ACHN (cell line): ENCODE results near the gene EXD3.

Experiments
- DNase-seq: peaks from one replicate; pipeline ENCODE4 v3.0.0-alpha.2; 2015
- in situ Hi-C: cut with HindIII; loops from 2 replicates; pipeline ENCODE4 v1.10.0; 2017; ENCODE audit warnings: low sequenced_read_pairs, low pct_ligation_motif_present, low pct_unique_long_range_greater_than_20kb

EXD3 gene

DNA sequence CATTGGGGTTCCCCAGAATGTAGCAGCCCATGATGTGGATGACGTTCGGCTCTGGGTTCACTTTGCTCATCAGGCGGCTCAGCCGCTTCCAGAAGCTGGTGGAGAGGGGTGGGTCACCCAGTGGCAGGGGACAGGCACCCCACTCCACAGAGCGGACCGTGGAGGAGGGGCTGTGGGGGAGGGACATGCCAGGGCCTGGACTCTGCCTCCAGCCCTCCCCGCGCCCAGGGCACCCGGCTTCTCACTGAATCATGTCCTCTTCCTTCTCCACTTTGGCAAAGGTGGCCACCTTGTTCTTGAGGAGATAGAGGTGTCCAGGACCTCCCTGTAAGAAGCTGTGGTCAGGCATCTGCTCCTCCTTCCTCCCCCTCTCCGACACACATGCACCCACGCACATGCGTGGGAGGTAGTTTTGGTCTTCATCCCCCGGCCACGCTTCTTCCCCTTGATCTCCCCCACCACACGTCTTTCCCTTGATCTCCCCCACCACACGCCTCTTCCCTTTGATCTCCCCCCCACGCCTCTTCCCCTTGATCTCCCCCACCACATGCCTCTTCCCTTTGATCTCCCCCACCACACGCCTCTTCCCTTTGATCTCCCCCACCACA lies 27.1 kb upstream of the EXD3 start:
- in situ Hi-C loops: no loop called here

DNA sequence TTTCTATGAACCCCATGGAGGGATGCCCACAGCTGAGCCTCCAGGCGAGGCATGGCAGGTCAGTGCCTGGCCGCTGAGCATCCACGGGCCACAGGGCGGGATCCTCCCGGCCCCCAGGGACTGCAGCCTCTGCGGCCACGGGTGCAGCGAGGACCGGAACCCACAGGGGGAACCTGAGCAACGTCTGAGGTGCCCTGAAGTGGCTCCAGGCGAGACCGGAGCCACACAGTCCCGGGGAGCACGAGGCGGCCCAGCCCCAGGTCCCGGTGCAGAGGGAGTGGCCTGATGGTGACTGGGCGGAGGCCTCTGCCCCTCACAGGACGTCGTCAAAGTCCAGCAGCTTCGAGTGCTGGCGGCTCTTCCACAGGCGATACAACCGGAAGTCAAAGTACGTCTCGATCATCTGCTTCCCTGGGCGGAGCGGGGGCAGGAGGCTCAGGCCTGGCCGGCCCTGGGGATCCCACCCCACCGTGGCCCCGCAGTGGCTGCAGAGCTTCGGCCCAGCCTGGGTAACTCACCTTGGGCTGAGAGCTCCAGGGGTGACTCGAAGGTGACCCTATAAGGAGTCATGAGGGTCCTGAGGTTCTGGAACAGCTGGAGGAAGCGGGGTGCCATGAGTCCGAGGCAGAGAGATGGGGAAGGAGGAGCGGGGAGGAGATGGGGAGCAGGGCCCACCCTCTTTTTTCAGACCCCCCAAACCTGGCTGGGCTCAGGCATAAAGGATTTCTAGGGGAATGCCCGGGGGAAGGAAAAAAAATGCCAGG lies 26.3 kb upstream of the EXD3 start:
- in situ Hi-C loops: no loop called here

More for the DNA sequence above, 27.1 kb upstream of the EXD3 start:
- DNase-seq: no peak

DNA sequence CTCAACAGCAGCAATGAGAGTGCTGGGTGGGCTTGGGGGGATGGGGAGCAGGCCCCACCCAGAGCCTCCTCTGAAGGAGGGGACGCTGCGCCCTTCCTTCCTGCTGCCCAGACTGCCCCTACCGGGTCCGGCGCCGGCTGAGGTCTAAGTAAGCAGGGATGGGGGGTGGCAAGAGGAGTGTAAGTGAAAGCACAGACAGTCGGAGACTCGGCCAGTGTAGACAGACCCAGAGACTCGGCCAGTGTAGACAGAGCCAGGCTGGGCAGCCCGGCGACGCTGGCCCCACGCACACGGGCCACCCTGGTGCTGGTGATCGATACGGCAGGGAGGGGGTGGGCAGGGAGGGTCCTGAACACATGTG lies 25.6 kb upstream of the EXD3 start:
- in situ Hi-C loops: no loop called here

More for the DNA sequence above, 26.3 kb upstream of the EXD3 start:
- DNase-seq: no peak

GRCh38 chr9:137447722-137448601 lies 25.0 kb upstream of the EXD3 start:
- in situ Hi-C loops: no loop called here

More for the DNA sequence above, 25.6 kb upstream of the EXD3 start:
- DNase-seq: no peak

DNA sequence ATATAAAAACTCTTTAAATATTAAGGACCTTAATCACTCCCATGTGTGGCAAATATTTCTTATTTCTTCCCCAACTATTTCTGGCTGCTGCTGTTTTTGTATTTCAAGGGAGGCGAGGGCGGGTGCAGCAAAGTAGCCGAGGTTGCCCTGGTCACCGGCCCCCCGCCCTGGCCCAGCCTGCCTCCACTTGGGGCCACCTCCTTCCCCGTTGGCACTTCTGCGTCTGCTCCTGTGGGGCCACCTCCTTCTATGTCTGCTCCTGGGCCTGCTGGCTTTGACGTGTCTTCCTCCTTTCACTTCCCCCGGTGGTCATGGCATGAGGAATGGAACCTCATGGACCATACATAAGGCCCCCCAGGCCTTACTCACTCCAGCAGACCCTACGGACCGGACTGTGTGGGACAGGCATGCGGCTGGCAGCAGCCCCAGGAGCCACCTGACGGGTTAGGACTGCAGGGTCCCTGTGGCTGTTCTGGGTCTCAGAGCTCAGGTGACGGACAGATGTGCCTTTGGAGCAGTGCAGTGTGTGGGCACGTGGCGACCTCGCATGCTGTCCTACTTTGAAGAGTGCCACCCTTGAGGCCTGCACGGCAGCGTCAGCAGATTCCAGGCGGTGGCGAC lies 24.0 kb upstream of the EXD3 start:
- in situ Hi-C loops: no loop called here
- DNase-seq: no peak

More at GRCh38 chr9:137447722-137448601, 25.0 kb upstream of the EXD3 start:
- no peak for DNase-seq

GRCh38 chr9:137445930-137446431 lies 23.0 kb upstream of the EXD3 start:
- in situ Hi-C loops: no loop called here
- no peak for DNase-seq

DNA sequence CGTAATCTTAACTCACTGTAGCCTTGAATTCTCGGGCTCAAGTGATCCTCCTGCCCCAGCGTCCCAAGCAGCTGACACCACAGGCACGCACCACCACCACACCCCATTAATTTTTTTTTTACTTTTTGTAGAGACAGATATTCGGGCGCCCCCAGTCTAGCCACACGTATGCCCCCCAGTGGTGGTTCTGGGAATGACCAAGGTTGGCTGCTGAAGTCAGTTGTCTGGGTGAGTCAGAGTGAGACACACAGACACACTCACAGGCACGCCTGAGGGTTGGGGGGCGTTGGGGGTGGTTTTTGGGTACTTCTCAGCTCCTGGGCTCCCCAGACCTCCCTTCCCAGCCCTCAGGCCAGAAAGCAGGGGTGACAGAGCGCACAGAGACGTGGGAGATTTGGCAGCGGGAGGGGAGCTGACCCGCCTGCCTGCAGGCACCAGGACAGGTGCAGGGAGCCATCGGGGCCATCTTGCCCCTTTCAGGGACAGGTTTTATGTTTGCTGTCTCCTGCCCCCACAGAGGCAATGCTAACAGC lies 22.4 kb upstream of the EXD3 start:
- in situ Hi-C loops: no loop called here
- peak; percentile 69 for DNase-seq

GRCh38 chr9:137444106-137444790 lies 21.3 kb upstream of the EXD3 start:
- no peak for DNase-seq
- in situ Hi-C loops: no loop called here

DNA sequence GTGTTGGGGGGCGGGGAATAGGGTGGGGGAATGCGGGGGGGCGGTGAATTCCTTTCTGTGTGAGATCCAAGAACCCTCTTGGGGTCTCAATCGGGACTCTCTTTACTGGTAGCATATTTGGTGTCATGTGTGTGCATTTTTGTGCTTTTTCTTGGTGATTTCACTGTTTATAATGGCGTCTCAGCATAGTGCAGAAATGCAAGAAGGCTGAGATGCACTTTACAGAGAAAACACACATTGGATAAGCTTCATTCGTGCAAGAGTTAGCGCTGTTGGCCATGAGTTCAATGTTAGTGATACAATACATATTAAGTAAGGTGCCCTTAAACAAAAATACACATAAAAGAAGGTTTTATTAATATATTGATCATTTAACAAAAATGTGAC lies 19.0 kb upstream of the EXD3 start:
- in situ Hi-C loops: no loop called here
- DNase-seq: no peak

DNA sequence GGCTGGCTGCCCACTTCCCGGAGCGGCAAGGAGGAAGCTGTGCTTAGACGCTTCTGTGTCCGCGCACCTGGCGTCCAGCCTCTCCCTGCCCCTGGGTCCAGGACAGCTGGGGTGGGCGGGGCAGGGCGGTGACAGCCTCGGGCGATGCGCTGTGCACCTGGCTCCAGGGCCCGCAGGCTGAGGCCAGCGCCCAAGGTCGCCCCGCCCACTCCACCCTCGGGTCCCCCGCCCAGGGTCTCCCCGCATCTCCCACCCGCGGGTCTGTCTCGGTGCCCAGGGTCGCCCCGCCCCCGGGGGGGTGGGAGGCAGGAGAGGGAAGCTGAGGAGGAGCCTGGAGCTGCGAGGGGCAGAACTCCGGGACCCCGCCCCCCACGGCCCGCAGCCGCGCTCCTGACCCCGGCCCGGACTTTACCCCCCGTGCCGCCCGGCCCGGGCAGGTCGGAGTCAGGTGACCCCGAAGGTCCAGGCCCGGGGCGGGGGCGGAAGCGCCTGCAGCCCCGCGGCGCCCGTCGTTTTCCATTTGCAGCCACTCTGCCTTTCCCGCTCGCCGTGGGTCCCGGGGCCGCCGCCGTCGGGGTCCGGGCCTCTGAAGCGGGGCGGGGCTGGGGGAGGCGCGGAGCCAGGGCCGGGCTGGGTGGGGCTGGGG lies 18.4 kb upstream of the EXD3 start, which contains the start of gene ENTPD8:
ENTPD8 (minus strand) TSS at position 69 of the 646 bp plus-strand sequence. CDS start 3,072 bp downstream, outside the sequence.
- in situ Hi-C loops: no loop called here
- peak; percentile 50 for DNase-seq

DNA sequence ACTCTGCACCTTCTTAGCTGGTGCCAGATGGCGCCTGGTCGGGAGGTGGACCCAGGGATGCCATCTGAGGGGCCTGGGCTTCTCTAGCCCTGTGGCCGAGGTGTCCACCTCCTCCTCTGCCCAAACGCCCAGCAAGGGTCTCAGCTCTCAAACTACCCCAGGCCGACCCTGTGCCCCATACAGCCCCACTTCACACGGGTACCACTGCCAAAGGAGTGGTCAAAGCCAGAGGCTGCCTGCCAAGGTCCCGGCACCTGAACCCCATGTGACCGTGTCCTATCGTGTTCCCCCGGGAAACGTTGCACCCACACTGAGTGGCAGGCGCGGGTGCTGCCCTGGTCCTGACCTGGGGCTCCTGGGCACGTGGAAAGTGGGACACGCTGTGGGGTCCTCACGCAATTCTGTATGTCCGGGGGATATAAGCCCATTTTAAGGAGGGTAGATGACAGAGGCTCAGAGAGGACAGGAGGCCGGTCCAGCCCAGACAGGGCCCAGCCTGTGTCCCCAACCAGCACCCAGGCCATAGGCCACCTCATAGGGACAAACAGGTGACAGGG lies 16.3 kb upstream of the EXD3 start:
- in situ Hi-C loops: no loop called here

DNA sequence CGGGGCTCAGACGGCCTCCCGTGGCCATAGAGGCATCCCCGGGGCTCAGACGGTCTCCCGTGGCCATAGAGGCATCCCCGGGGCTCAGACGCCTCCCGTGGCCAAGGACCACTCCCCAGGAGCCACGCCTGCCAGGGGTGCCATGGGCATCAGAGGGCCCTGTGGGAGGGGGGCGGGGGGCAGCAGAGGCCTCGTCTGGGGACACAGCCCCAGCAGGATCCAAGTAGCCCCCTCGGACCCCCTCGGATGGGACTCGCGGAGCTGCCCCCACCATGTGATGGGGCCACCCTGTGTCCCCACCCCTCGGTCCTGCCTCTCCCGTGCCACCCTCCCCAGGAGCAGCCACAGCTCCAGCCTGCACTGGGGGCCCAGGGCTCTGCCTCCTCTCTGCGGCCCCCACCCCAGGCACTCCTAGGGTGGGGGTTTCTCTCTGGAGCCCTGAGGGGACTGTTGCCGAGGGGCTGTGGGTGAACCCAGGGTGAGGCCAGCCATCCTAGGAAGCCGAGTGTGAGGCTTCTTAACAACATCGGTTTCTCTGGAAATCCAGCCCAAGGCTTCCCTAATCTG lies 15.7 kb upstream of the EXD3 start:
- in situ Hi-C loops: no loop called here
- no peak for DNase-seq

More for the DNA sequence above, 16.3 kb upstream of the EXD3 start:
- no peak for DNase-seq

DNA sequence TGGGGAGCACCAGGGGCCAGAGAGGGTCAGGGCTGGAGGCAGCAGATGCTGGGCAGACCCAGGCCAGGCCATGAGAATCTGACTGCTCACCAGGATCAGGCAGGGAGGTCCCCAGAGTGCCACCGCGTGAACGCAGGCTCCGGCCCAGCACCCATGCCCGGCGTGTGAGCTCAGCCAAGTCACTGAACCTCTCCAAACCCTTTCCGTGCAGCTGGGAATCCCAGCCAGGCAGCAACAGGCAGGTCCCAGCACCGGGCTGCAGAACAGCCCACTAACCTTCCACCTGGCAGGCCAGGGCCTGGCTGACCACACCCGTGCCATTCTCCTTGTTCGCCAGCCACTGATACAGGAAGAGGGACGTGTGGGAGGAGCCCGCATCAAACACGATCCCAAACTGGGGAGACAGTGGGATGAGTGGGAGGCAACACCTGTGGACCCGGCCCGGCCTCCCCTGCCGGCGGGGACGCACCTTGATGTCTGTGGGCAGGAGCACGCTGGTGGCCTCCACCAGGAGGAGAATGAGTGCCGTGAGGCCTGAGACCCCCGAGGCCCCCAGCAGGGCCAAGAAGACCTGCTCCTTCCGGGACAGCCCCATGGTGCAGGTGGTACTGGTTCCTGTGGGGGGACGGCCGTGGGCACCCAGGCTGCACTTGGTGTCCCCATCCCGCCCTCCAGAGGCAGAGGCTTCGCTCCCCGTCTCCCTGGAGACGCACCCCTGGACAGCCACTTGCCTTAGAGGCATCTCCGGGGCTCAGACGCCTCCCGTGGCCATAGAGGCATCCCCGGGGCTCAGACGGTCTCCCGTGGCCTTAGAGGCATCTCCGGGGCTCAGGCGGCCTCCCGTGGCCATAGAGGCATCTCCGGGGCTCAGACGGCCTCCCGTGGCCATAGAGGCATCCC lies 15.0 kb upstream of the EXD3 start:
- DNase-seq: peak; percentile 21
- in situ Hi-C loops: no loop called here

GRCh38 chr9:137436761-137437600 lies 14.0 kb upstream of the EXD3 start:
- in situ Hi-C loops: no loop called here
- DNase-seq: no peak
